CD4-positive, alpha-beta T cell treated with Interleukin-12 subunit alpha and Interleukin-12 subunit beta, for 1 hour (primary cell): ENCODE measurements around the gene FILIP1.
"Not testable (repeated sequence)": the region's sequence is repeated elsewhere in the genome, so short reads cannot be mapped to it uniquely, and the experiment has no call there.

Experiments
- DNase-seq: peaks from one replicate; pipeline ENCODE4 v3.0.0-alpha.2; 2020

Gene FILIP1

GRCh38 chr6:75415804-75416203 is 77.8 kb downstream of the FILIP1 start:
- no peak for DNase-seq

DNA sequence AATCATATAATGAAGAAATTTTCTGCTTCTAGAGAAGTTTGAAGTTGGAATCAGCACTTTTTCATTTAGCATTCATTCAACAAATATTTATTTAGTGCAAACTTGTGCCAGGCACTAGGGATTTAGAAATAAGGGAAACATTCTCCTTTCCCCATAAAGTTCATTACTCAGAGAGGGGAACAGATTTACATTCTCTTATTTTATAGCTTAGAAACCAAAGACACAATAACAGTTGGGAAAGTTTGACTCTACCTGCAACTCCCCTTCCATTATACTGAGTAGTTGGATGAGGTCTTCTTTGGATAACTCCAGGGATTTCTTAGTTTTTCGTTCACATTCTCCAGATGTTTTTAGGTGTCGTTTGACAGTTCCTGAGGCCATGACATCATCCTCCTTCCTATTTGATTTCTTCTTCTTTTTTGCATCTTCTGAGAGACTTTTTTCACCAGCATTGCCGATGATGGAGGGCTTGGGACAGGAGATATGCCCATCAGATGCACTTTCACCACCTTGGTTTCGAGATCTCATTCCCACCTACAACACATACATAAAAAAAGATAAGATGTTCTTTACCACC is 79.1 kb downstream of the FILIP1 start:
- no peak for DNase-seq

DNA sequence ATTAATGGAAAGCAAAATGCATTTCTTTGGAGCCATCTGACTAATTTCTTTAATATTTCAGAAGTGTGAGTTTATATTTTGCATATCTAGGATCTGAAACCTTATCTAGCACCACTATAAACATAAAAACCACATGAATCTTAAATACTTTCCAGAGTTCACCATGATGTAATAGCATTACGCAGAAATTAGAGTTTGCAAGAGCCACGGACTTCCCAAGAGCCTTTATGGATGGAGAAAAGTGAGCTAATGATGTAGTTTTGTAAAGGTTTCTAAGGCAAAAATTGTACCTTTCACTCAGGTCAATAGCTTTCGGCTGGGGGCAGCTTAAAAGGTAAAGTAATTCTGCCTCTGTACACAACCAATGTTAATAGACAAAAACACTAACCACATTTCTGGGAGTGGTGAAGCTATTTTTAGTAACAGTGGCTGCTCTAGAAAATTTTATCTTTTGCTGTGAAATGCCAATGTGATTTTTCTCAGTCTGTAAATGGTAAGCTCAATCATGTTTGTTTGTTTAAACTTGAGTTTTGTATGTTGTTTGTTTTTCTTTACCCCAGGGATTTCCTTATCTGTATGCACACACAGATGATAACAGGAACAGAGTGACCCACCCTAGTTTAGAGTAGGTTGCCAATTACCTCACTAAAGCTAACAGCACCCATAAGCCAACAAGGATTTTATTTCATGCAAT is 80.5 kb downstream of the FILIP1 start:
- no peak for DNase-seq

- not testable (repeated sequence) for DNase-seq
These were observed 83.0 kb downstream of the FILIP1 start for GRCh38 chr6:75410564-75410963.

- no peak for DNase-seq
These were observed 83.7 kb downstream of the FILIP1 start for GRCh38 chr6:75409928-75410327.

GRCh38 chr6:75409286-75409685 is 84.3 kb downstream of the FILIP1 start:
- no peak for DNase-seq

DNA sequence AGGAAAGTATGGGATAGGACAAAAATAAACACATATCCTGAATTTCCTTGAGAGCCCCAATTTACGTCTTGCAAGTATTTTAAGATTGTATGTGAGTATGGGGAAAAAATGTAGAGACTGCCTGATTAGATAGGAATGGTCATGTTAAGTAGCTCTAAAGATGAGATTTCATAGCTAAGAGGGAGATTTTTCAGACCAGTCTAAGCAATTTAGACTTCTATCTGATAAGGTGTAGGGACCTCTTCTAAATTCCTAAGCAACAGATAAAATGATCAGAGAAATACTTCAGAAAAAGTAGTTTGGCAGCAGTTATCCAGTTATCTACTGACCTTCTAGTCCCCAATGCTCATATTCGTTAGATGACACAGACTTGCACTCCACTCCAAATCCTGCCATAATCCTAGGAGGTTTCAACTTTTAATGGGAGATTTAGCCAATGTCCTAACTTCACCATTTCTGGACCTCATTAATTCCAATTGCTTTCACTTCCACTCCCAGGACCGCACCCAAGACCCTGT is 90.0 kb downstream of the FILIP1 start:
- no peak for DNase-seq

DNA sequence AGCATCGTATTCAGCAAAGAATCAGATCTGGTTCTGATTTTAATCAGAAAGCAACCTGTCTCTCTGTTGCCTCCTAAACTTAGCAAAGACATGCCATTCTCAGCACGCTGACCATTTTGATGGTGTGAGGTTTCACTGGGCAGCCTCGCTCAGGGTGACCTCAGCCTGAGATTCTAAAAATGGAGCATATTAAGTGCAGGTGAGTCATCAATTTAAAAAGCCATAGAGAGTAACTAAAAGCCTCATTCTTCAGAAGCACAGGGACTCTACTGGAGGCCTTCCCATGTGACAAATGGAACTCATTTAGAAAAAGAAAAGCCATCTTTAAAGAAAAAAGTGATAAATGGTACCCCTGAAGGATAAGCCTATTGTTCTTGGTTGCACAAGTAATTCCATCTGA is 91.3 kb downstream of the FILIP1 start:
- no peak for DNase-seq

DNA sequence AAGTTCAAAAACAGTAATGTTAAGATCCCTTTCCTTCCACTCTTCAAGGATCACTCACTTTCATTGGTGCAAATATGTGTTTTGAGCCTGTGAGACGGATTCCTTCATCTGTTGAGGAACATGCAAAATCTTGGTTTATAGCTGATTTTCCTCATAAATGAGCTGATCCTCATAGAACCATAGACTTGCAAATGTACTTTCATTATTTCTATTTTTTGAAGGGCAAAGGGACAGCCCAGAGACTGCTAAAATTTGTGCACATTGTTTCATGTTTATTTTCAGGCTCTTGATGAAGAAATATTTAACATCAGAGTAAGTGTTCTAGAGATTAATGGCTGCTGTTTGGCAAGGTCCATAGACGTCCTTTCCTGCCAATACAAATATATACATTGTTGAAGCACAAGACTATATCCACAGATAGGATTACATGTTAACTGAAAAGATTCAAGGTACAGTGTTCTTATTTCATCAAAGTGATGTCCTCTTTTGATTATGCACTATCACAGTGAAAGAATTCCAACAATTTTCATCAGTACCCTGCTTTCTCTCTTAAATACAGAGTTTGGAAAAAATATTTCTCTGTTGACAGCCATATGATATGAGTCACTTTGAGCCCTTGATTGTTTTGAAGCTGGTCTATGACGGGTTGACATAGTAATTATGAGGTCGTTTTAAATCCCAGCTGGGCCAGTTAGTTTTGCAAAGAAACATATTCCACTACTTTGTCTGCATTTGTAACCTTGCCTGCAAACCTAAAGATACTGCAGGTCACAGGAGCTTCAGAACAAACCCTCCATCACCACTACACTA is 95.7 kb downstream of the FILIP1 start:
- DNase-seq: no peak

DNA sequence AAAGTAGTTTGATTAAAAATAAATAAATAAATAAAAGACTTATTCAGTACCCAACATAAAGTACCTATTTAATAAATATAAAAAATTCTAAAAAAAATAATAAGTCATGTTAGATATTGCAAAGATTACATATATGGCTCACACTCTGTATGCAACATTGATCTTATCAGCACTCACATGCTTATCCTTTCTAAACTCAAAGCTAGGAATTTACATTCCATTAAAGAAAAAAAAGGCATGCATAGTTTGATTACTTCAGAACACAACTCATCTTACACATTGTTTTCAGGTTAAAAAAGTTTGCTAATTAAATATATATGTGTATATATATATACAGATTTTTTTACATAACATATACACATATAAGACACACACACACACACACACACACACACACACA is 96.4 kb downstream of the FILIP1 start:
- DNase-seq: no peak

DNA sequence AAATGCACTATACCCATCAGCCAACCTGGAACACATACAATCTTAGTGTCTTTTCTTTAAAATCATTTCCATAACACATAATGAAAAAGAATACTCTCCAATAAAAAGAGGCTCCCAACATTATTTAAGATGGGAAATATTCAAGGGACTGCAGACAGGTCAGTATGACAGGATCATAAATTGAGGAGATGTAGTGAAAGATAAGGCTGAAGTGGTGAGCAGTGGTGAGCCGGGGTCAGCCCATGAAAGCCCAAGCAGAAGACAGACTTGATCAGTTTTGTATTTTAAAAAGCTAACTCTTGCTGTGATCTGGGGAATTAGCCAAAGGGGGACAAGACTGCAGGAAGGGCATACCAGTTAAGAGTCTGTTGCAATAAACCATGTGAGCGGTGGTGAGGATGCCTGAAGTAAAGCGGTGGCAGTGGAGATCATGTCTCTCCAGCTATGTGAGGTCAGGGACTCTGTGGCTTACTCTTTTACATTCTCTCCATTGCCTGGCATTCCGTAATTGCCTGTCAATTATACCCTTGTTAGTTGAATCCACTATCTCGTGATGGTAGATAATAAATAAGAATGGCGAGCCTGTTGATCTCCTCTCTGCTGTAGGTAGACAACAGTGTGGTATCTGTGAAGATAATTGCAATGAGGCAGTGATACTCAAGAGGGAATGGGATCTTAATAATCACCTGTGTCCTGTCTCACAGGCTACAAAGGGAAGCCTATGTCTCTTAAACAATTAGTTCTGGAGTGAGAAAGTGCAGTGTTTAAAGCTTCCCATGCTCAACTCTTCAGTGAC is 97.4 kb downstream of the FILIP1 start:
- no peak for DNase-seq

GRCh38 chr6:75393806-75394205 is 99.8 kb downstream of the FILIP1 start:
- DNase-seq: no peak

GRCh38 chr6:75391276-75391675 is 102.3 kb downstream of the FILIP1 start:
- DNase-seq: no peak

DNA sequence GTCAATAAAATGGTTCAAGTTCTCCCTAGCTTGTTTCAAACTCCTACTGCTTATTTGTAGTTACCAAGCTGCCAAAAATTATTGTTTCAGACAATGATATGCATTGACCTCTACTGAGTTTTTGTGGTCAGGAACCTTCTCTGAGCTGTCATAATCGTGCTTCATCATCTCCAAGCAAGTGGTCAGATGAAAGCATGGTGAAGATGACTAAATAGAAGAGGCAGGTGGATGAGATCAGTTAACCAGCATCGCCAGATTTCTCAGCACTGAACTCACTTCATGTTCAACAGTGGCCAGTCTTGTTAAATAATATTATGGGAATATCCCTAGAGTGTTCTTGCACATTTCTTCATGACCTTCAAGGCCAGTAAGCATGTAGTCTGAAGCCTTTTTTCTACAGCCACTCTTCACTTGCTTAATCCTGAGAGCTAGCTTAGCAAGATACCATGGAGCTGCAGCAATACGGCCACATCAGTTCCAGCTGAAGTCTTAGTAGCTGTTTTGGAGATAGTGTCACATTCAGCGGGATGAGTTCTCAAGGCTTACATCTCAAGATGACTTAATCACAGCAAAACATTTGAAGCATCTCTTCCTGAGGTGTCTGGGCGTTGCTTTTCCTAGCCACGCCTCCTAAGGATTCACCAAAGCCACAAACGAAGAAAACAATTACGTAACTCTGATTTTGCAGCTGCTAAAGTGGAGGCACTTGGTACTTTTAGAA is 107.4 kb downstream of the FILIP1 start:
- no peak for DNase-seq

DNA sequence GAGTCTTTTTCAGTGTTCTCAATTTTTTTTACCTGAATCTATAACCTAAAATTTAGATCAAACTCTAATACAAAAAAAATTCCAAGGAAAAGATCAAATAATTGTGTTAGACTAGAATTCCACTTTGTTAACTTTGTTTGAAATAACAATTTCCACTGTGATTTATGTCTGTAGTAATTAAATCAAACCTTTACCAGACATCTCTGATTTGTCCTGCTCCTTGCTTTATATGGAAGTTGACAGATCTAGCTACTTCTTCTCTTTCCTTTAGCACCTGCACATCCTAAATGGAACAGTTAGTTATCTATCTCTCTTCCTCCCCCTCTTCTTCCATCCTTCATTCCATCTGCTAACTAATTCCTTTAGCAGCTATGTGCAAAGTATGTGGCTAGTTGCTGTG is 109.5 kb downstream of the FILIP1 start:
- DNase-seq: no peak

GRCh38 chr6:75382634-75382900 is 111.0 kb downstream of the FILIP1 start:
- DNase-seq: no peak

GRCh38 chr6:75381877-75382633 is 111.5 kb downstream of the FILIP1 start:
- no peak for DNase-seq

GRCh38 chr6:75379536-75379935 is 114.1 kb downstream of the FILIP1 start:
- DNase-seq: no peak

DNA sequence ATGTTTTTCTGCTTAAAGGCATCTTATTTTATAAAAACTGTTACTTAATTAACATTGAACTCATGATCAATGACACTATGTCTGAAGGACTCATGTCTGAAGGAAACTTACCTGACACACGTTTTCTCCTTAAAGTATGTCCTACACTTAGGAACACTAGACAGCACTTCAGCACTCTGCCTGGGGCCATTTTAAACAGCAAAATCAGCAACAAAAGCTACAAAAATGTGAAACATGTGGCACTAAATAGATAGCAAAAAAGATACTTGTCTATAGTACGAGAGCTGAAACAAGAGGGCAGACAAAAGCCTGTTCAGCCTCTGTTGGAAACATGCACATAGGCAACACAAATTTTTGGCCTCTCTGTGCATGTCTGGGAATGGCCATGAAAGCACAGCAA is 115.5 kb downstream of the FILIP1 start:
- DNase-seq: no peak

DNA sequence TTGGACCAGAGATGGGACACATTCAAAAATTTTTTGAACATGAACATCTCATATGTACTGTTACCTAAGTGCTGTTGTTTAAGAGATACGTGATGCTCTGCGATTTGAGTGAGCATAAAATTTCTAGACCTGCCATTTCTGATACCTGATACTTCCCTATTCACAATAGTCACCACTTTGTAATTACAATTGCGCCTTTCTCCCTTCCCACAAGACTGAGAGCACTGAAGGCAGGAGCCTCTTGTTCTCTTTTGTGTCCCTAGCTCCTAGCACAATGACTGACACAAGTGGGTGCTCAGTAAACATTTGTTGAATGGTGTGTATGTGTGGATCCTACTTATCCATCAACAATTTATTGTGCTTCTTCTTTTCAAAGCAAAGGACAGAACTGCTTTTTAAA is 116.2 kb downstream of the FILIP1 start:
- no peak for DNase-seq

DNA sequence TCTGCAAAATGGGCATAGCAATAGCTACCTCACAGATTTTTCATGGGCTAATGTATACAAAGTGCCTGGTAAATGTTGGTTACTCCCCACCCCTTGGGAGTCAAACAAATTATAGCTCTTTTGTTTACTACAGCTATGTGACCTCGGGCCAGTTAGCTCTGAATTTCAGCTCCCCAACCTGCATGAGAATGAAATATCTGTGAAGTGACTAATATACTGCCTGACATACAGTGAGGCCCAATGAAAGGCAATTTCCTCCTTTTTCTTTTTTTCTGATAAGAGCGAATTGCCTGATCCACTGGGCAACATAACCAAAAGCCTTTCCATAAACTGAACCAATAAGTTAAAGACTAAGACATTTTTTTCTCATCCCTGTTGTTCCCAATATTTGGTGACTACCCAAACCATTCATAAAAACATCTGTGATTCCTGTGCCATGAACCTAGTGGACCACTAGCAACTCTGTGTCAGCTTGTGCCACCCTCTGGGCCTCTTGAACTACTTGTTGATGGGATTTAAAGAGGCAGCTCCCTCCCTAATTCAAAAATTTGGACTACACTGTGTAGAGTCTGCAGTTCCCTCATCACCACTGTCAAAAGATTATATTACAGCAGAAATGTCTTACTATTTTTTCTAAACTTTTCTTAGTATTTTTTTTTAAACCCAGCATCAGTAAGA is 117.1 kb downstream of the FILIP1 start:
- no peak for DNase-seq
